HepG2 (cell line): ENCODE results near the gene TOB1. TPM values are rescaled to one million over a fixed set of nuclear protein-coding genes. Genes with fewer than 3 reads are reported as not detected.

ENCODE experiments used
- ELF4 ChIP-seq: sonication (generic); formaldehyde crosslinking; IDR thresholded peaks from 2 replicates; pipeline ENCODE4 v1.5.0; 2020; ENCODE audit warnings: missing genetic modification reagents, mild to moderate bottlenecking, moderate library complexity, borderline replicate concordance
- GLI4 ChIP-seq: sonication (generic); formaldehyde crosslinking; IDR thresholded peaks from 2 replicates; pipeline ENCODE4 v1.5.1; 2020; ENCODE audit warnings: missing genetic modification reagents, mild to moderate bottlenecking, moderate library complexity, borderline replicate concordance
- GTF2F1 ChIP-seq: fragments of 150-350 bp; IDR thresholded peaks from 2 replicates; pipeline ENCODE4 v1.6.1; 2014; ENCODE audit warnings: low read length
- KDM5B ChIP-seq: sonication (generic); formaldehyde crosslinking; IDR thresholded peaks from 2 replicates; pipeline ENCODE4 v1.4.0; 2020; ENCODE audit warnings: missing genetic modification reagents, mild to moderate bottlenecking, borderline replicate concordance
- LCORL ChIP-seq, 2 experiments: fragments of 450-650 bp in 1 of 2; sonication (generic) in 1 of 2; formaldehyde crosslinking in 1 of 2; IDR thresholded peaks; 2 replicates each; pipeline versions ENCODE4 v1.5.0 to v1.6.1; 2017 to 2020; ENCODE audit warnings: antibody characterized with exemption in 1 of 2, missing genetic modification reagents in 1 of 2
- NFE2 ChIP-seq: sonication (generic); formaldehyde crosslinking; IDR thresholded peaks from 2 replicates; pipeline ENCODE4 v1.4.0; 2020; ENCODE audit warnings: missing genetic modification reagents
- NR2F1 ChIP-seq, 2 experiments: fragments of 450-650 bp in 1 of 2; formaldehyde crosslinking in 1 of 2; IDR thresholded peaks; 2 replicates each; pipeline versions ENCODE4 v1.5.0 to v1.6.1; 2016 to 2020; ENCODE audit warnings: mild to moderate bottlenecking in 1 of 2, missing compliant biosample characterization in 1 of 2, missing genetic modification reagents in 1 of 2, moderate library complexity in 1 of 2
- NR2F6 ChIP-seq, 2 experiments: IDR thresholded peaks; 2 replicates each; pipeline ENCODE4 v1.6.1; 2016; ENCODE audit warnings: antibody characterized with exemption in 1 of 2, mild to moderate bottlenecking in 1 of 2
- RNF2 ChIP-seq: fragments of 450-650 bp; conservative IDR thresholded peaks from 2 replicates; pipeline ENCODE4 v1.6.1; 2016; ENCODE audit warnings: low read depth
- TBX3 ChIP-seq: fragments of 450-650 bp; IDR thresholded peaks from 2 replicates; pipeline ENCODE4 v1.6.1; 2017; ENCODE audit warnings: antibody characterized with exemption, mild to moderate bottlenecking, inconsistent platforms, borderline replicate concordance
- ZBTB21 ChIP-seq: sonication (generic); formaldehyde crosslinking; IDR thresholded peaks from 2 replicates; pipeline ENCODE4 v1.4.0; 2020; ENCODE audit warnings: missing genetic modification reagents
- ZBTB8A ChIP-seq: sonication (generic); formaldehyde crosslinking; IDR thresholded peaks from 2 replicates; pipeline ENCODE4 v1.4.0; 2020; ENCODE audit warnings: mild to moderate bottlenecking, low read depth, missing genetic modification reagents, borderline replicate concordance
- ZNF562 ChIP-seq: sonication (generic); formaldehyde crosslinking; IDR thresholded peaks from 2 replicates; pipeline ENCODE4 v1.8.0; 2022; ENCODE audit warnings: missing genetic modification reagents, borderline replicate concordance
- ZNF816 ChIP-seq: sonication (generic); formaldehyde crosslinking; IDR thresholded peaks from 2 replicates; pipeline ENCODE4 v1.8.0; 2022; ENCODE audit warnings: missing genetic modification reagents, mild to moderate bottlenecking, borderline replicate concordance
- ZNF850 ChIP-seq: sonication (generic); formaldehyde crosslinking; conservative IDR thresholded peaks from 2 replicates; pipeline ENCODE4 v1.9.0; 2021; ENCODE audit warnings: mild to moderate bottlenecking, missing genetic modification reagents
- ZSCAN21 ChIP-seq: sonication (generic); formaldehyde crosslinking; IDR thresholded peaks from 2 replicates; pipeline ENCODE4 v1.8.0; 2022; ENCODE audit warnings: mild to moderate bottlenecking, missing genetic modification reagents, moderate library complexity, borderline replicate concordance
- polyA plus RNA-seq, 8 experiments: library from polyadenylated mRNA; depleted of rRNA in 3 of 8; stranded (reverse) in 7 of 8; unstranded in 1 of 8; fragments of >200 nt; fragmentation: Illumina TruSeq in 4 of 8; extraction: Trizol in 4 of 8; gene quantifications; 2 replicates each; pipeline versions ENCODE4 v1.2.1 to v1.2.3, GENCODE V29; 2011 to 2016; ENCODE audit warnings: low read depth in 4 of 8, missing spikeins in 1 of 8, mixed read lengths in 1 of 8; ENCODE audit not compliant: insufficient read depth in 1 of 8
- total RNA-seq, 5 experiments: library from RNA; depleted of rRNA; stranded (reverse); fragments of >200 nt; fragmentation: Illumina TruSeq; extraction: Trizol; gene quantifications; 2 replicates each; pipeline ENCODE4 v1.2.3, GENCODE V29; 2016; ENCODE audit warnings: low read depth in 1 of 5
- TF ChIP-seq, protein P1 (sequence below): sonication (generic); formaldehyde crosslinking; IDR thresholded peaks from 2 replicates; pipeline ENCODE4 v1.8.0; 2022; ENCODE audit warnings: mild to moderate bottlenecking, missing genetic modification reagents
- TF ChIP-seq, protein P2 (sequence below): fragments of 450-650 bp; IDR thresholded peaks from 2 replicates; pipeline ENCODE4 v1.6.1; 2017; ENCODE audit warnings: mild to moderate bottlenecking
- TF ChIP-seq, protein P3 (sequence below): sonication (generic); formaldehyde crosslinking; IDR thresholded peaks from 2 replicates; pipeline ENCODE4 v1.4.0; 2020; ENCODE audit warnings: mild to moderate bottlenecking, missing genetic modification reagents
- TF ChIP-seq, protein P4 (sequence below): sonication (generic); formaldehyde crosslinking; IDR thresholded peaks from 2 replicates; pipeline ENCODE4 v1.5.0; 2020; ENCODE audit warnings: mild to moderate bottlenecking, missing genetic modification reagents, borderline replicate concordance
- TF ChIP-seq, protein P5 (sequence below): sonication (generic); formaldehyde crosslinking; IDR thresholded peaks from 2 replicates; pipeline ENCODE4 v1.5.1; 2020; ENCODE audit warnings: missing genetic modification reagents, mild to moderate bottlenecking, borderline replicate concordance

Gene TOB1
- total and polyA plus RNA-seq, 2 of the 13 experiments (the other 11 are each of a cell fraction or from before 2014, with no cell fraction given): 21.9 to 57.7 TPM

DNA sequence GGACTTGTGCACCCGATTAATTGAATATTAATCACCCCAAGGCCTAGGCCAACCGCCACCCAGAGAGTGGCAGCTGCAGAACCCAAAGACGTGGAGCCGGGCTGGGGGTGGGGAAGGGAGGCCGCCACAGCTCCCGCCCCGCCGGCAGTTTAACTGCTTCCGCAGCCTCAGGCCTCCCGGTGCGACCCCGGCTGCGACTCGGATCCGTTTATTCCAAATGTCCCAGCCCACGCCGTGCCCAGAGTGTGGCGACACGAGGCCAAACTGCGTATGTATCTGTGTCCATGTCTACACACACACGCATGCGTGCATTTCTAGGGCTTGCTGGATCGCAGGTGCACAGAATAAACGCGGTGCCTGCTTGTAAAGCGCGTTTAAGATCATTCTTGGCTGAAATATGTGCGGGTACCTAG is 802 bp upstream of the TOB1 start (continued):
- TF ChIP-seq ZNF562 (CRISPR knock-in tag): no peak
- TF ChIP-seq ZBTB8A (CRISPR knock-in tag): no peak
- no peak for TF ChIP-seq ELF4 (CRISPR knock-in tag)
- no peak for TF ChIP-seq LCORL (IDR thresholded peaks at IDR 0.05)
- TF ChIP-seq LCORL (CRISPR knock-in tag; IDR thresholded peaks at IDR 0.05): peak; percentile 49; the same call in 1 of the 2 replicates
- TF ChIP-seq, protein P1, sequence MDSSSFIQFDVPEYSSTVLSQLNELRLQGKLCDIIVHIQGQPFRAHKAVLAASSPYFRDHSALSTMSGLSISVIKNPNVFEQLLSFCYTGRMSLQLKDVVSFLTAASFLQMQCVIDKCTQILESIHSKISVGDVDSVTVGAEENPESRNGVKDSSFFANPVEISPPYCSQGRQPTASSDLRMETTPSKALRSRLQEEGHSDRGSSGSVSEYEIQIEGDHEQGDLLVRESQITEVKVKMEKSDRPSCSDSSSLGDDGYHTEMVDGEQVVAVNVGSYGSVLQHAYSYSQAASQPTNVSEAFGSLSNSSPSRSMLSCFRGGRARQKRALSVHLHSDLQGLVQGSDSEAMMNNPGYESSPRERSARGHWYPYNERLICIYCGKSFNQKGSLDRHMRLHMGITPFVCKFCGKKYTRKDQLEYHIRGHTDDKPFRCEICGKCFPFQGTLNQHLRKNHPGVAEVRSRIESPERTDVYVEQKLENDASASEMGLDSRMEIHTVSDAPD (CRISPR knock-in tag): no peak; the same call in 1 of the 2 replicates
- no peak for TF ChIP-seq ZBTB21 (CRISPR knock-in tag)
- no peak for TF ChIP-seq NR2F1 (CRISPR knock-in tag; IDR thresholded peaks at IDR 0.05)
- 0 out of 2 replicates have a peak, but pooled peaks have one; percentile 8 for TF ChIP-seq TBX3
- TF ChIP-seq ZNF816 (CRISPR knock-in tag): peak; percentile 87; the same call in 1 of the 2 replicates
- TF ChIP-seq ZSCAN21 (CRISPR knock-in tag): peak; percentile 61
- TF ChIP-seq NFE2 (CRISPR knock-in tag): no peak
- TF ChIP-seq ZNF850 (CRISPR knock-in tag): no peak
- no peak for TF ChIP-seq NR2F6 (IDR thresholded peaks at IDR 0.05)
- TF ChIP-seq NR2F6 (CRISPR knock-in tag; IDR thresholded peaks at IDR 0.05): no peak
- TF ChIP-seq, protein P2, sequence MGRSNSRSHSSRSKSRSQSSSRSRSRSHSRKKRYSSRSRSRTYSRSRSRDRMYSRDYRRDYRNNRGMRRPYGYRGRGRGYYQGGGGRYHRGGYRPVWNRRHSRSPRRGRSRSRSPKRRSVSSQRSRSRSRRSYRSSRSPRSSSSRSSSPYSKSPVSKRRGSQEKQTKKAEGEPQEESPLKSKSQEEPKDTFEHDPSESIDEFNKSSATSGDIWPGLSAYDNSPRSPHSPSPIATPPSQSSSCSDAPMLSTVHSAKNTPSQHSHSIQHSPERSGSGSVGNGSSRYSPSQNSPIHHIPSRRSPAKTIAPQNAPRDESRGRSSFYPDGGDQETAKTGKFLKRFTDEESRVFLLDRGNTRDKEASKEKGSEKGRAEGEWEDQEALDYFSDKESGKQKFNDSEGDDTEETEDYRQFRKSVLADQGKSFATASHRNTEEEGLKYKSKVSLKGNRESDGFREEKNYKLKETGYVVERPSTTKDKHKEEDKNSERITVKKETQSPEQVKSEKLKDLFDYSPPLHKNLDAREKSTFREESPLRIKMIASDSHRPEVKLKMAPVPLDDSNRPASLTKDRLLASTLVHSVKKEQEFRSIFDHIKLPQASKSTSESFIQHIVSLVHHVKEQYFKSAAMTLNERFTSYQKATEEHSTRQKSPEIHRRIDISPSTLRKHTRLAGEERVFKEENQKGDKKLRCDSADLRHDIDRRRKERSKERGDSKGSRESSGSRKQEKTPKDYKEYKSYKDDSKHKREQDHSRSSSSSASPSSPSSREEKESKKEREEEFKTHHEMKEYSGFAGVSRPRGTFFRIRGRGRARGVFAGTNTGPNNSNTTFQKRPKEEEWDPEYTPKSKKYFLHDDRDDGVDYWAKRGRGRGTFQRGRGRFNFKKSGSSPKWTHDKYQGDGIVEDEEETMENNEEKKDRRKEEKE: no peak
- TF ChIP-seq, protein P3, sequence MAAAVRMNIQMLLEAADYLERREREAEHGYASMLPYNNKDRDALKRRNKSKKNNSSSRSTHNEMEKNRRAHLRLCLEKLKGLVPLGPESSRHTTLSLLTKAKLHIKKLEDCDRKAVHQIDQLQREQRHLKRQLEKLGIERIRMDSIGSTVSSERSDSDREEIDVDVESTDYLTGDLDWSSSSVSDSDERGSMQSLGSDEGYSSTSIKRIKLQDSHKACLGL (CRISPR knock-in tag): no peak; the same call in 1 of the 2 replicates
- TF ChIP-seq KDM5B: peak; percentile 53
- TF ChIP-seq, protein P4, sequence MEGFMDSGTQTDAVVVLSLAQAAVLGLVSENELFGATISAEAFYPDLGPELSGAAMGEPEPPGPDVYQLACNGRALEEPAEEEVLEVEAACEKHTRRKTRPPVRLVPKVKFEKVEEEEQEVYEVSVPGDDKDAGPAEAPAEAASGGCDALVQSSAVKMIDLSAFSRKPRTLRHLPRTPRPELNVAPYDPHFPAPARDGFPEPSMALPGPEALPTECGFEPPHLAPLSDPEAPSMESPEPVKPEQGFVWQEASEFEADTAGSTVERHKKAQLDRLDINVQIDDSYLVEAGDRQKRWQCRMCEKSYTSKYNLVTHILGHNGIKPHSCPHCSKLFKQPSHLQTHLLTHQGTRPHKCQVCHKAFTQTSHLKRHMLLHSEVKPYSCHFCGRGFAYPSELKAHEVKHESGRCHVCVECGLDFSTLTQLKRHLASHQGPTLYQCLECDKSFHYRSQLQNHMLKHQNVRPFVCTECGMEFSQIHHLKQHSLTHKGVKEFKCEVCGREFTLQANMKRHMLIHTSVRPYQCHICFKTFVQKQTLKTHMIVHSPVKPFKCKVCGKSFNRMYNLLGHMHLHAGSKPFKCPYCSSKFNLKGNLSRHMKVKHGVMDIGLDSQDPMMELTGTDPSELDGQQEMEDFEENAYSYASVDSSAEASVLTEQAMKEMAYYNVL (CRISPR knock-in tag): no peak
- TF ChIP-seq GTF2F1: no peak
- TF ChIP-seq, protein P5, sequence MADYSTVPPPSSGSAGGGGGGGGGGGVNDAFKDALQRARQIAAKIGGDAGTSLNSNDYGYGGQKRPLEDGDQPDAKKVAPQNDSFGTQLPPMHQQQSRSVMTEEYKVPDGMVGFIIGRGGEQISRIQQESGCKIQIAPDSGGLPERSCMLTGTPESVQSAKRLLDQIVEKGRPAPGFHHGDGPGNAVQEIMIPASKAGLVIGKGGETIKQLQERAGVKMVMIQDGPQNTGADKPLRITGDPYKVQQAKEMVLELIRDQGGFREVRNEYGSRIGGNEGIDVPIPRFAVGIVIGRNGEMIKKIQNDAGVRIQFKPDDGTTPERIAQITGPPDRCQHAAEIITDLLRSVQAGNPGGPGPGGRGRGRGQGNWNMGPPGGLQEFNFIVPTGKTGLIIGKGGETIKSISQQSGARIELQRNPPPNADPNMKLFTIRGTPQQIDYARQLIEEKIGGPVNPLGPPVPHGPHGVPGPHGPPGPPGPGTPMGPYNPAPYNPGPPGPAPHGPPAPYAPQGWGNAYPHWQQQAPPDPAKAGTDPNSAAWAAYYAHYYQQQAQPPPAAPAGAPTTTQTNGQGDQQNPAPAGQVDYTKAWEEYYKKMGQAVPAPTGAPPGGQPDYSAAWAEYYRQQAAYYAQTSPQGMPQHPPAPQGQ (CRISPR knock-in tag): no peak
- TF ChIP-seq GLI4 (CRISPR knock-in tag): 0 out of 2 replicates have a peak, but pooled peaks have one; percentile 76
- no peak; the same call in 1 of the 2 replicates for TF ChIP-seq RNF2
